HL-60 (cell line): ENCODE data around the gene ABLIM1.

ENCODE experiments used
- DNase-seq, 2 experiments: peaks; one replicate each; pipeline ENCODE4 v3.0.0-alpha.2; 2010 to 2020; ENCODE audit warnings: low read depth in 1 of 2, low spot score in 1 of 2
- H3K27ac ChIP-seq: fragments of 250-450 bp; sonication (Bioruptor Pico); replicated peaks from 2 replicates; pipeline ENCODE4 v1.5.1; 2020; ENCODE audit warnings: mild to moderate bottlenecking, moderate library complexity
- H3K27me3 ChIP-seq: fragments of 250-450 bp; sonication (Bioruptor Pico); 2 replicates; pipeline ENCODE4 v1.5.1; 2021; ENCODE audit warnings: mild to moderate bottlenecking, moderate library complexity; ENCODE audit not compliant: insufficient read depth, poor library complexity, severe bottlenecking
- H3K4me3 ChIP-seq: replicated peaks from 2 replicates; pipeline ENCODE4 v1.5.1; 2011; ENCODE audit warnings: mild to moderate bottlenecking, control low read depth, low read length; ENCODE audit not compliant: insufficient read depth
- GABPA ChIP-seq: IDR thresholded peaks from 2 replicates; pipeline ENCODE4 v1.6.1; 2012; ENCODE audit warnings: low read depth
- POLR2AphosphoS5 ChIP-seq: IDR thresholded peaks from 2 replicates; pipeline ENCODE4 v1.6.1; 2012; ENCODE audit warnings: low read depth
- REST ChIP-seq: IDR thresholded peaks from 2 replicates; pipeline ENCODE4 v1.6.1; 2012; ENCODE audit warnings: low read depth; ENCODE audit not compliant: insufficient replicate concordance
- SPI1 ChIP-seq: IDR thresholded peaks from 2 replicates; pipeline ENCODE4 v1.6.1; 2012; ENCODE audit warnings: low read depth, mild to moderate bottlenecking, borderline replicate concordance
- TF ChIP-seq, protein P1 (sequence below): IDR thresholded peaks from one replicate; pipeline ENCODE4 v1.5.1; 2011; ENCODE audit warnings: low read length, control low read depth, inconsistent platforms; ENCODE audit not compliant: insufficient read depth

The ABLIM1 gene

DNA sequence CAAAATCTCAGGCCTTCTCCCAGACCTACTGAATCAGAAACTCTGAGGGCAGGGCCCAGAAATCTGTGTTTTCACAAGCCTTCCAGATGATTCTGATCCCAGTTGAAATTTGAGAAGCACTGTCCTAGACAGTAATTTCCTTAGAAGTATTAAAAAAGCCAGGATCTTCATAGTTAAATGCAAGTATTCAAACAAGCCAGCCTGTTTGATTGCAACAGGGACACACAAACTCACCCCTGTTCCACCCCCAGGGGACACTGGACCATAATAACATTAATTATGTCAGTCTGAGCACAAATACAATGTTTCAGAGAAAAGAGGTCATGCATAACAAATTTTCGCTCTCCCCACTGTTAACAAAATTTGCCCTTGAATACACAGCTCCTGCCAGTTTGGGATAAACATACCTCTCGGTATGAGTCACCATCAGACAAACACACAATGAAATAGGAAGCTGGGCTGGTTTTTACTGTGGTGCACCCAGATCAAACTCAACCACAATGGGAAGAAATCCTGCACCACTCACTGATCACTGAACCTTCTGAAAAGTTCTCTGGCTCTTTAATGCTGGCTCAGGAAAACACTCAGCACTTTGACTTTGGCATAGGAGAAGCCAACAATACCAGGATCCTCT lies 34.3 kb downstream of the ABLIM1 start:
- Histone ChIP-seq H3K27ac (no peak overlapping the region), H3K4me3 (no peak overlapping the region), H3K27me3 (peaks cover 7% of the 10 kb centered on the region)
- TF ChIP-seq SPI1 (no peak), REST (no peak), POLR2AphosphoS5 (no peak), GABPA (no peak)
- TF ChIP-seq, protein P1, sequence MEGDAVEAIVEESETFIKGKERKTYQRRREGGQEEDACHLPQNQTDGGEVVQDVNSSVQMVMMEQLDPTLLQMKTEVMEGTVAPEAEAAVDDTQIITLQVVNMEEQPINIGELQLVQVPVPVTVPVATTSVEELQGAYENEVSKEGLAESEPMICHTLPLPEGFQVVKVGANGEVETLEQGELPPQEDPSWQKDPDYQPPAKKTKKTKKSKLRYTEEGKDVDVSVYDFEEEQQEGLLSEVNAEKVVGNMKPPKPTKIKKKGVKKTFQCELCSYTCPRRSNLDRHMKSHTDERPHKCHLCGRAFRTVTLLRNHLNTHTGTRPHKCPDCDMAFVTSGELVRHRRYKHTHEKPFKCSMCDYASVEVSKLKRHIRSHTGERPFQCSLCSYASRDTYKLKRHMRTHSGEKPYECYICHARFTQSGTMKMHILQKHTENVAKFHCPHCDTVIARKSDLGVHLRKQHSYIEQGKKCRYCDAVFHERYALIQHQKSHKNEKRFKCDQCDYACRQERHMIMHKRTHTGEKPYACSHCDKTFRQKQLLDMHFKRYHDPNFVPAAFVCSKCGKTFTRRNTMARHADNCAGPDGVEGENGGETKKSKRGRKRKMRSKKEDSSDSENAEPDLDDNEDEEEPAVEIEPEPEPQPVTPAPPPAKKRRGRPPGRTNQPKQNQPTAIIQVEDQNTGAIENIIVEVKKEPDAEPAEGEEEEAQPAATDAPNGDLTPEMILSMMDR: no peak
- DNase-seq: no peak

DNA sequence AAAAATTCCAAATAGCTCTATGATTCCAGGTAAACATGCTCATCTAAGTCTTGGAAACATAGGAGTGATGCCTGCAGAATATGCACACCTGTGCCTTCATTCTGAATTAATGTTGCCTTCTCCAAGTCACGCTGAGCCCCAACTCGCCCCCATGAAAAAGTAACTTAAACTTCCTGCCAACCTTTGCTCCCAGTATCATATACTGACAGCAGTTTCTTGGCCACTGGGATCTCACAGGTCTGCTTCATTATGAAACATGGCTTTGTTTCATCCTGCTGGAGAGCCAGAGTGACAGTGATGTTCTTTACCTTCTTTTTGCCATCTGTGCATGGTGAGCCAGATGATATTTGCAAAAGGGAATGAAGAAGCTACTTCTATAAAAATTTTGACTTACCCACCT lies 34.9 kb downstream of the ABLIM1 start:
- no peak overlapping the region for H3K27ac ChIP-seq
- peaks cover 6% of the 10 kb centered on the region for H3K27me3 ChIP-seq
- no peak overlapping the region for H3K4me3 ChIP-seq
- TF ChIP-seq, protein P1: no peak
- TF ChIP-seq GABPA (no peak), REST (no peak), POLR2AphosphoS5 (no peak), SPI1 (no peak)
- no peak for DNase-seq

- H3K4me3 ChIP-seq: no peak overlapping the region
- DNase-seq: no peak
- no peak for TF ChIP-seq GABPA
- no peak for TF ChIP-seq REST
- TF ChIP-seq POLR2AphosphoS5: no peak
- TF ChIP-seq, protein P1: no peak
- TF ChIP-seq SPI1: no peak
- H3K27me3 ChIP-seq: peaks cover 5% of the 10 kb centered on the region
- H3K27ac ChIP-seq: no peak overlapping the region
These were observed 39.4 kb downstream of the ABLIM1 start for GRCh38 chr10:114618722-114619121.
